Uterus (tissue), 4 donors: ENCODE results near the gene NRG3. TPM values are rescaled to one million over a fixed set of nuclear protein-coding genes. Genes with fewer than 3 reads are reported as not detected.

Experiments used
- DNase-seq, 2 donors: peaks; one replicate each; pipeline ENCODE4 v3.0.0-alpha.2; 2019 to 2020
- H3K27ac ChIP-seq, 2 donors: fragments of 200-600 bp; sonication (generic); 1 replicate in 1 of 2; 2 replicates in 1 of 2; pipeline ENCODE4 v1.5.1; 2016 to 2018
- H3K27me3 ChIP-seq, 2 donors: fragments of 200-600 bp; sonication (generic); one replicate each; pipeline ENCODE4 v1.5.1; 2018 to 2019; ENCODE audit warnings: control low read depth in 1 of 2
- H3K36me3 ChIP-seq, 2 donors: fragments of 200-600 bp; sonication (generic); one replicate each; pipeline ENCODE4 v1.5.1; 2019; ENCODE audit warnings: control low read depth in 1 of 2
- H3K4me1 ChIP-seq, 2 donors: fragments of 200-600 bp; sonication (generic); one replicate each; pipeline ENCODE4 v1.5.1; 2018 to 2019; ENCODE audit warnings: control low read depth in 1 of 2
- H3K4me3 ChIP-seq, 2 donors: fragments of 200-600 bp; sonication (generic); 1 replicate in 1 of 2; 2 replicates in 1 of 2; pipeline ENCODE4 v1.5.1; 2018 to 2019; ENCODE audit warnings: mild to moderate bottlenecking in 1 of 2
- H3K9me3 ChIP-seq, 2 donors: fragments of 200-600 bp; sonication (generic); one replicate each; pipeline ENCODE4 v1.5.1; 2019; ENCODE audit warnings: control low read depth in 1 of 2
- POLR2A ChIP-seq, 2 donors: fragments of 450-650 bp; IDR thresholded peaks; one replicate each; pipeline ENCODE4 v1.6.1; 2016; ENCODE audit warnings: antibody characterized with exemption in 2 of 2, mild to moderate bottlenecking in 1 of 2, moderate library complexity in 1 of 2
- intact Hi-C: fragments of 100-400 bp; cut with DNase I; formaldehyde crosslinking; loops from one replicate; pipeline ENCODE4 v1.15.1; 2023; ENCODE audit warnings: low total_unique reads
- total RNA-seq, 4 donors: library from RNA; depleted of rRNA in 3 of 4; stranded (reverse); fragments of >200 nt in 3 of 4; gene quantifications; one replicate each; pipeline versions ENCODE4 v1.1.0 to v1.2.4, GENCODE V29; 2014 to 2023
- TF ChIP-seq, protein P1 (sequence below), 4 experiments: fragments of 200-600 bp in 2 of 4; fragments of 450-650 bp in 2 of 4; sonication (generic) in 2 of 4; IDR thresholded peaks; one replicate each; pipeline ENCODE4 v1.5.1; 2016 to 2019; ENCODE audit warnings: antibody characterized with exemption in 4 of 4, mild to moderate bottlenecking in 2 of 4, moderate library complexity in 1 of 4
- donor health status: DM: yes; HTN: yes; CAD: no.

NRG3 gene
- total RNA-seq, 4 donors from 2014 or later, result 0.27 to 1.0 TPM; not detected in 2

DNA sequence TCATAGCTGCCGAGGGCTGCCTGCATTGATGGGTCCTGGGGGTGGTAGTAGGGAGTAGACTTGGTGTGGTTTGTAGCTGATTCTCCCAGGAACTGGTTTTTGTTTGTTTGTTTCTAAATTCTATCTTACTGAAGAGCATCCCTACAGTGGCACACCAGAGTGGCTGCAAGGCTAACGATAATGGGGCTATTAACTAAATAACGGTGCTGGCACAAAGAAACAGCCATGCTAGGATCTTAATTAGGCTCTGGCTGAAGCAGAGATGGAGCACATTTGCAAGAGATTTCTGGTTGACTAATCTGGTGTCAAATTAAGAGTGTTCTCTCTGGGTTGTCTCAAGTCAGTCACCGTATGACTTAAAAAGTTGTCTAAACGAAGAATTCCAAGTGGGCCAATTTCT, 590.0 kb downstream of the NRG3 start:
- no peak overlapping the region for H3K4me3 ChIP-seq
- H3K36me3 ChIP-seq, result no peaks in the 10 kb centered on the region
- no peaks in the 10 kb centered on the region for H3K27me3 ChIP-seq
- no peak for DNase-seq
- H3K9me3 ChIP-seq, result no peaks in the 10 kb centered on the region
- no peak overlapping the region for H3K27ac ChIP-seq
- intact Hi-C loops, result no loop called here
- TF ChIP-seq, protein P1, sequence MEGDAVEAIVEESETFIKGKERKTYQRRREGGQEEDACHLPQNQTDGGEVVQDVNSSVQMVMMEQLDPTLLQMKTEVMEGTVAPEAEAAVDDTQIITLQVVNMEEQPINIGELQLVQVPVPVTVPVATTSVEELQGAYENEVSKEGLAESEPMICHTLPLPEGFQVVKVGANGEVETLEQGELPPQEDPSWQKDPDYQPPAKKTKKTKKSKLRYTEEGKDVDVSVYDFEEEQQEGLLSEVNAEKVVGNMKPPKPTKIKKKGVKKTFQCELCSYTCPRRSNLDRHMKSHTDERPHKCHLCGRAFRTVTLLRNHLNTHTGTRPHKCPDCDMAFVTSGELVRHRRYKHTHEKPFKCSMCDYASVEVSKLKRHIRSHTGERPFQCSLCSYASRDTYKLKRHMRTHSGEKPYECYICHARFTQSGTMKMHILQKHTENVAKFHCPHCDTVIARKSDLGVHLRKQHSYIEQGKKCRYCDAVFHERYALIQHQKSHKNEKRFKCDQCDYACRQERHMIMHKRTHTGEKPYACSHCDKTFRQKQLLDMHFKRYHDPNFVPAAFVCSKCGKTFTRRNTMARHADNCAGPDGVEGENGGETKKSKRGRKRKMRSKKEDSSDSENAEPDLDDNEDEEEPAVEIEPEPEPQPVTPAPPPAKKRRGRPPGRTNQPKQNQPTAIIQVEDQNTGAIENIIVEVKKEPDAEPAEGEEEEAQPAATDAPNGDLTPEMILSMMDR (IDR thresholded peaks at IDR 0.05), result no peak
- TF ChIP-seq POLR2A (IDR thresholded peaks at IDR 0.05), result no peak
- no peaks in the 10 kb centered on the region for H3K4me1 ChIP-seq

DNA sequence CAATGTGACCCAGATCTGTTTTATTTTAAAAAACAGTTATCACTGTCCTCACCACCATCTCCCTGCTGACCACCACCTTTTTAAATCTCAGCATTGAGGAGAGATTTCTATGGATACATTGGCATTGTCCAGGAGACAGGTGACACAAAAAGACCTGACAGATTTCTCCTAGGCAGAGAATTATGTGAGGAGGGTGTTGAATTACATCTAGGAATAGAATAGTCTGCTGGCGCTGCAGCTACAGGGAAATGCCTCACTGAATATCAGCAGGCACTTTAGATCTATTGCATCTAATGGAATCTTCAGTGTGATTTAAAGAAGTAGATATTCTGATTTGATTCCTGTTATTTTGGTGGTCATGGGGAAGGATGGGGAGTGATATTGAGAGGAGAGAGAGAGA, 593.5 kb downstream of the NRG3 start:
- Histone ChIP-seq H3K27ac (no peak overlapping the region), H3K4me1 (no peaks in the 10 kb centered on the region), H3K36me3 (no peaks in the 10 kb centered on the region), H3K27me3 (no peaks in the 10 kb centered on the region), H3K4me3 (no peak overlapping the region), H3K9me3 (no peaks in the 10 kb centered on the region)
- intact Hi-C loops, result no loop called here
- no peak for DNase-seq
- TF ChIP-seq POLR2A (IDR thresholded peaks at IDR 0.05), result no peak
- TF ChIP-seq, protein P1 (IDR thresholded peaks at IDR 0.05), result no peak

DNA sequence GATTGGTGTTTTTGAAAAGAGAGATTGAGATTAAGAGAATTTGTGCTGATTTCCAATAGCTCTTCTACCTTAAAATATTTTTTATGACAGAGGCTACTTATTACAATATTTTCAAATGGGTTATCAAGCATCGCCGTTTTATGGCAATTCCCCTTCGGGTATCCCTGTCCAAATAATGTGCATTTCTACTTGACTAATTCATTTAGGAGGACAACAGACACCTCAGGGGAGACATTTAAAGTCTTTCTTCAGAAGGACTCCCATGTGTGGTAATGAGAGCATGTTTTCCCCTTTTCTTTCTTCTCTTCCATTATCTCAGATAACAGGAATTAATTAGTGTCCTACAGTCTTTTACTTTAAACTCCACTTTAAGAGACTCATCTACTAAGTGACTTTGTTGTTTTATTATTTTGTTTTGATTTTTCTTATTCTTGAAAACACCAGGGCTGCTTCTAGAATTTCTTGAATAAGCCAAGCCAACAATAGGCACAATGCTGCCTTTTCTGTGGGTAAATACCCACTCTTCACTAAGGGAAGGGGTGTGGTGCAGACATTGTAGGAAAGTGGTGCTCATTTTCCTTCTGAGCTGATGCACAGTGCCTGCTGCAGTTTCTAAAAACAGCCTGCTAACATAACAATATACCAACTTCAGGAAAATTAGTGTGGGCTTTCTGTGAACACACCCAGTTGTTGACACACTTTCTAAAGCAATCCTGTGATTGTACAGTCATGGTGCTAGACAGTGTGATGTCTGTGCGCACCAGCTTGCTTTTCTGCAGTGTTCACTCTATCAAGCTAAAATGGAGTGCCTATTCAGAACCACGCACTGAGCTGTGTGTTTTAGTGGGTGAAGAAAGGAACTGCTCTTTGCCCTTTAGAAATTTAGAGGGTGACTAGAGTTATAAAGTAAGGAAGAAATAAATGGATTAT, 597.7 kb downstream of the NRG3 start:
- Histone ChIP-seq H3K9me3 (no peaks in the 10 kb centered on the region), H3K4me3 (no peak overlapping the region), H3K27me3 (no peaks in the 10 kb centered on the region), H3K4me1 (no peaks in the 10 kb centered on the region), H3K36me3 (no peaks in the 10 kb centered on the region), H3K27ac (no peak overlapping the region)
- TF ChIP-seq, protein P1 (IDR thresholded peaks at IDR 0.05), result no peak
- no peak for TF ChIP-seq POLR2A (IDR thresholded peaks at IDR 0.05)
- no peak for DNase-seq
- intact Hi-C loops, result no loop called here

DNA sequence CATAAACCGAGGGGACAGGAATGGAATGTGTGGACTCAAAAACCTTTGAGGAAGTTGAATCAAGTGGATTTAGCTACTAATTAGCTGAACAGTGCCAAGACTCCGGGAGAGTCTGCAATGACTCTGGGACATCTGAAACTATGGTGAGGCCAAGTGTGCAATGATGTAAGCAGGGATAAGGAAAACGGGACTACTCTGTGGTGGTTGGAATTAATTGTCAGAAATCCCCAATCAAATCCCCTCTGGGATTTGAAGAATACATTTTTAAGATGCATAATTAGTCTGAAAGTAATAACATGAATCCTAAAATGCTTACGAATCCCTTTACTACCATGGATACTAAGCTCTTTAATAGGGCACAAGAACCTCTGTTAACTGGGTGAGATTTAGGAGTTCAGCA, 602.8 kb downstream of the NRG3 start:
- H3K27ac ChIP-seq, result no peak overlapping the region
- no peak for TF ChIP-seq POLR2A (IDR thresholded peaks at IDR 0.05)
- TF ChIP-seq, protein P1 (IDR thresholded peaks at IDR 0.05), result no peak
- intact Hi-C loops, result no loop called here

DNA sequence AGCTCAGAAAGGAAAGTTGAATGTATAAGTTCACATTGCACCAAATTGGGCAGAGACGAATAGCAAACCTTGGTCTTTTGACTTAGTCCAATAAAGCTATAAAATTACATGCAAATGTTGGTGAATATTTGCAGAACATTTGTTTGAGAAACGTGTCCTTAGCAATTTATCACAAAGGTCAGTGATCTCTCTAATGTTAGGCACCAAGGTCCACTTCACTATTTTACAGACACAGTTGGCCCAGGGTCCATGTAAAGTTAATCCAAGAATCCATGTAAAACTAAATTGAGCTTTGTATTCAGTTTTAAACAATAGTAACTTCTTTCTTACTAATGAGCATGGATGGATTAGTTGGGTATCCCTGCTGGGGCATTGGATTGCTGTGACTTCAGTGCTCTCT, 617.7 kb downstream of the NRG3 start:
- Histone ChIP-seq H3K9me3 (no peaks in the 10 kb centered on the region), H3K27ac (no peak overlapping the region), H3K4me3 (no peak overlapping the region), H3K4me1 (no peaks in the 10 kb centered on the region), H3K36me3 (no peaks in the 10 kb centered on the region), H3K27me3 (no peaks in the 10 kb centered on the region)
- intact Hi-C loops, result no loop called here
- DNase-seq, result no peak
- TF ChIP-seq, protein P1 (IDR thresholded peaks at IDR 0.05), result no peak
- TF ChIP-seq POLR2A (IDR thresholded peaks at IDR 0.05), result no peak

More for the DNA sequence above, 602.8 kb downstream of the NRG3 start:
- no peaks in the 10 kb centered on the region for H3K9me3 ChIP-seq
- no peaks in the 10 kb centered on the region for H3K27me3 ChIP-seq
- no peaks in the 10 kb centered on the region for H3K36me3 ChIP-seq
- no peak for DNase-seq
- H3K4me3 ChIP-seq, result no peak overlapping the region
- H3K4me1 ChIP-seq, result no peaks in the 10 kb centered on the region
